ENCODE data around the gene COL2A1. TPM values are rescaled to one million over a fixed set of nuclear protein-coding genes. Genes with fewer than 3 reads are reported as not detected.
A peak's percentile ranks its signal among the peaks of the same experiment; 100 is the strongest.

Gene COL2A1
- total RNA-seq, 1 donor from 2014 or later, result 3.8 TPM

DNA sequence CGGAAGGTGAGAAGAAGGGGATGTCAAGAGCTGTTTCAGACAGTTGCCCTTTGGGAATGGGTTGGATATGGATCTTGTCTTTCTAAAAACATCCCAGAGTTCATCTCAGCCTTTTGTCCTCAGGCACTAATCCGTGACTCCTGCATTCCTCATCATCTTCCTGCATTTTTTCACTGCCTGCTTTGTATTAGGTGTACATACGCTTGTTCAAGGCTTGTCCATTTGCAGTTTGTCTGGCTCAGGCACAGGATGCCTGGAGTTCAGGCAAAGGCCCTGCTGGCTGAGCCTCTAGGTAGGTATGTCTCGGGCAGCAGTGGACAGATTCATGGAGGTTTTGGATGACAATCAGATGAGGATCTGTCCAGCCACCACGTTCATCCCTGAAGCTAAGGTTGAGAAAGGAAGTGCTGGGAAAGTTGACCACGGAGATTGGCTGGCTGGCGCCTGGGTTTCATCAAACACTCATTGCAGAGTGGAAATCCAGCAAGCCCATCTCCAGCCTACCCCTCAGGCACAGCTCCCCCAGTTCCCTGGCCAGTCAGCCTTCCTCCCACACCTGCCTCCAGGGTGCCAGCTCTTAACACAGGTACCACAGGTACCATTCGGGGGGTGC is 53.3 kb downstream of the COL2A1 start:
- H3K4me3 ChIP-seq (ENCODE audit: low read depth, low read length), result no peak overlapping the region
- H3K27me3 ChIP-seq (ENCODE audit: control insufficient read depth, insufficient read depth, low read length), result no peaks in the 10 kb centered on the region
- TF ChIP-seq, protein P1, sequence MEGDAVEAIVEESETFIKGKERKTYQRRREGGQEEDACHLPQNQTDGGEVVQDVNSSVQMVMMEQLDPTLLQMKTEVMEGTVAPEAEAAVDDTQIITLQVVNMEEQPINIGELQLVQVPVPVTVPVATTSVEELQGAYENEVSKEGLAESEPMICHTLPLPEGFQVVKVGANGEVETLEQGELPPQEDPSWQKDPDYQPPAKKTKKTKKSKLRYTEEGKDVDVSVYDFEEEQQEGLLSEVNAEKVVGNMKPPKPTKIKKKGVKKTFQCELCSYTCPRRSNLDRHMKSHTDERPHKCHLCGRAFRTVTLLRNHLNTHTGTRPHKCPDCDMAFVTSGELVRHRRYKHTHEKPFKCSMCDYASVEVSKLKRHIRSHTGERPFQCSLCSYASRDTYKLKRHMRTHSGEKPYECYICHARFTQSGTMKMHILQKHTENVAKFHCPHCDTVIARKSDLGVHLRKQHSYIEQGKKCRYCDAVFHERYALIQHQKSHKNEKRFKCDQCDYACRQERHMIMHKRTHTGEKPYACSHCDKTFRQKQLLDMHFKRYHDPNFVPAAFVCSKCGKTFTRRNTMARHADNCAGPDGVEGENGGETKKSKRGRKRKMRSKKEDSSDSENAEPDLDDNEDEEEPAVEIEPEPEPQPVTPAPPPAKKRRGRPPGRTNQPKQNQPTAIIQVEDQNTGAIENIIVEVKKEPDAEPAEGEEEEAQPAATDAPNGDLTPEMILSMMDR (IDR thresholded peaks at IDR 0.05; ENCODE audit: insufficient read depth, low read length, poor library complexity, severe bottlenecking), result no peak
- H3K36me3 ChIP-seq (ENCODE audit: control insufficient read depth, insufficient read depth, low read length), result no peaks in the 10 kb centered on the region
- DNase-seq (ENCODE audit: low read depth), result no peak

DNA sequence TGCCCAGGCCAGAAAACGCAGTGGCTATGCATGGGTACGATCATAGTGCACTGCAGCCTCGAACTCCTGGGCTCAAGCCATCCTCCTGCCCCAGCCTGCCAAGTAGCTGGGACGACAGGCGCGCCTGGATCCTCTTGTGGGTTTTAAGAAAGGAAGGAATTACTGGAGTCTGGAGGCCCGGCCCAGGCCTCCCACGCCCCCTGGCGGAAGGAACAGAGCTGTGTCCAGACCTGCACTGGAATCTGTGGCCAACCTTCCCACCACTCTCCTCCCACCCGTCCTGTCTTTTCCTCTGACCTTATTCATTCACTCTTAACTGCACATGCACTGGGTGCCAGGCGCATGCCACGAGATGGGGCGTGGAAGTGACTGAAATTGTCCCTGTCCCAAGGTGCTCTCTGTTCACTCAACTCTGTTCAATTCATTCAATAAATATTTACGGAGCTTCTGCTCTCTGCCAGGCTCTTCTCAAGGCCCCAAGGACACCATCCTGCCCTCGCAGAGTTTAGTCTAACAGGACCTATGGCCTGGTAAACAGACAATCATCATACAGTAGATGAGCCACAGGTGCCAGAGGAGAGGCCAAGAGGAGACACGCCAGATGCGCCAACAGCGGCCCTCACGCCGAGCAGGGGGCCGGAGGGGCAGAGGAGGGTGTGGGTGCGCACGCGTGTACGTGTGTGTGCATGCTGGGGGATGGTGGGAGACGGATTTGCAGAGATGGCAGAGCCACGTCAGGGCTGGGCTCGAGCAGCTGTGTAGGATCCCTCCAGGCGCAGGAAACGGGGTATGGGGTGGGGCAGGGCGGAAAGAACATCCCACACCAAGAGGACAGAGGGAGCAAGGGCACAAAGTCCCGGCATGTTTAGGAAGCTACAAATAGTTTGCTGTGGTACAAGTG is 54.6 kb downstream of the COL2A1 start:
- peak; percentile 25 for DNase-seq (ENCODE audit: low read depth)
- H3K27me3 ChIP-seq (ENCODE audit: control insufficient read depth, insufficient read depth, low read length), result no peaks in the 10 kb centered on the region
- no peak overlapping the region for H3K4me3 ChIP-seq (ENCODE audit: low read depth, low read length)
- TF ChIP-seq, protein P1 (IDR thresholded peaks at IDR 0.05; ENCODE audit: insufficient read depth, low read length, poor library complexity, severe bottlenecking), result peak; percentile 97
- H3K36me3 ChIP-seq (ENCODE audit: control insufficient read depth, insufficient read depth, low read length), result no peaks in the 10 kb centered on the region

DNA sequence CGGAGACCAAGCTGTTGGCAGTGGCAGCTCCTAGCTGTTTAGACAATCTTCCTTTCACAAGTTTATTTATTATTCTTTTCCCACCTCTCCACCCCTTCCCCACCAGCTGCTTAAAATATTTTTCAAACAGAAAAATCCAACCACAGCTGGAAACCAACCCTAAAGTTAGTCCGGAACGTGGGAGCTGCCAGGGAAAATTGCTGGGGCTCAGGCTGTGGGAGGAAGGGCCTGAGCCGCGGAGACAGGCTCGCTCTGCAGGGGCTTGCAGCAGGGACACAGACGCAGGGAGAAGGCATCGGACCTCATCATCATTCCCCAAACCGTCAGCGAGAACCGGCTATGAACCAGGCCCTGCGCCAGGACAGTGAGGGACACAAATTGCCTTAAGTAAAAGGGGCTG is 56.9 kb downstream of the COL2A1 start:
- Histone ChIP-seq H3K27me3 (ENCODE audit: control insufficient read depth, insufficient read depth, low read length) (peaks cover 10% of the 10 kb centered on the region), H3K4me3 (ENCODE audit: low read depth, low read length) (no peak overlapping the region), H3K36me3 (ENCODE audit: control insufficient read depth, insufficient read depth, low read length) (no peaks in the 10 kb centered on the region)
- TF ChIP-seq, protein P1 (IDR thresholded peaks at IDR 0.05; ENCODE audit: insufficient read depth, low read length, poor library complexity, severe bottlenecking), result no peak
- no peak for DNase-seq (ENCODE audit: low read depth)

DNA sequence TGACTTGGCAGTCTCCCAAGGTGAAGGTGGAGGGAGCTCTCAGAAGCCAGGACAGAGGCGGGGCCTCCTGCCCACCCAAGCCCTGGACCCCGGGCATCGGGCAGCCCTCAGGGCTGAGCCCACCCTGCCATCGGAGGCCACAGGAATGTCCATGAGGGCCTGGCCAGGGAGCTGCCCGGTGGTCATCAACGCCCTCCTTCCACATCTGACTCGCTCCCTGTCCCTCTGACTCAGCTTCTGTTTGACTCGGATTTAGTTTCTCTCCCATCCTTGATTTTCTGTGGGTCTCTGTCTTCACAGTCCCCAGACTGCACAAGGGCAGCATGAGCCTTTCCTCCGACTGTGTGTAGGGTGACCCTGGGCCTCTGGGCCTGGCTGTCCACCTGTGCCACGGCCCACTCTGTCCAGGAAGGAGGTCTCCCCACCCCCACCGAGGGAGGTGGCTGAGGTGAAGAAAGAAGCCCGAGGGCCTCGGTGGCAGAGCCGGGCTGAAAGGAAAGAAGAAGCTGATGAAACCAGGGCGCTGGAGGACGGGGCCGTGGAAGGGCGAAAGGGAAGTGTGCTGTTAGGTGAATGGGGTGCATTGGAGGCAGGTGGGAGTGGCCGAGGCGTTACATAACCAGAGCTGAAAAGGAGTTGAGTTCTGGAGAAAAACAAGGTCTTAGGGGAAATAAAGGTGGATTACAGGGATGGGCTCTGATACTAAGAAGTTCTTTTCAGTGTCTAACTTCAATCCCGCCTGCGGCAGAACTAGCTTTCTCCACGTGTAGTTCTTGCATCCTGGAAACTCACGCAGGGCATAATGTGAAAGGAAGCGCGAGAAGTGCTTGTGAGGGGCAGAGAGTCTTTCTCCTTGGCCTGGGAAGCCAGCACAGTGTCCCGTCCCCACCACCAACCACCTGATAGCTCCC is 57.6 kb downstream of the COL2A1 start:
- TF ChIP-seq, protein P1 (IDR thresholded peaks at IDR 0.05; ENCODE audit: insufficient read depth, low read length, poor library complexity, severe bottlenecking), result no peak
- no peaks in the 10 kb centered on the region for H3K36me3 ChIP-seq (ENCODE audit: control insufficient read depth, insufficient read depth, low read length)
- peaks cover 14% of the 10 kb centered on the region for H3K27me3 ChIP-seq (ENCODE audit: control insufficient read depth, insufficient read depth, low read length)
- DNase-seq (ENCODE audit: low read depth), result no peak
- H3K4me3 ChIP-seq (ENCODE audit: low read depth, low read length), result no peak overlapping the region

DNA sequence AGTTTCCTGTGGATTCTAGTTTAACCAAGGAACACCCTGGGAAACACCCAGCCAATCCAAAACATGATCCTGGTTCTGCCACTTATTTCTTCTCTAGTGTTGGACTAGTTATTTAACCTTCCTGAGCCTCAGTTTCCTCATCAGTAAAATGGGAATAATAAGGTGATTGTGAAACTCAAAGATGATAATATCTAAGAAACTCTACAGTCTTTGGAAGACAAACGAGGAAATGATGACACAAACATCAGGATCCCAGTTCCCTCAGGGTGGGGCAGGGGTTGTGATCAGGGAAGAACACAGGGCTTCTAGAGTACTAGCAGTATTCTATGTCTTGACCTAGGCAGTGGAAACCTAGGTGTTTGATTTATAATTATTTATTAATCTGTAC is 58.9 kb downstream of the COL2A1 start:
- Histone ChIP-seq H3K27me3 (ENCODE audit: control insufficient read depth, insufficient read depth, low read length) (peaks cover 16% of the 10 kb centered on the region), H3K36me3 (ENCODE audit: control insufficient read depth, insufficient read depth, low read length) (no peaks in the 10 kb centered on the region), H3K4me3 (ENCODE audit: low read depth, low read length) (no peak overlapping the region)
- TF ChIP-seq, protein P1 (IDR thresholded peaks at IDR 0.05; ENCODE audit: insufficient read depth, low read length, poor library complexity, severe bottlenecking), result no peak
- DNase-seq (ENCODE audit: low read depth), result no peak
